ENCODE measurements around the gene CLBA1. TPM values are rescaled to one million over a fixed set of nuclear protein-coding genes. Genes with fewer than 3 reads are reported as not detected.
A peak's percentile ranks its signal among the peaks of the same experiment; 100 is the strongest.

CLBA1 gene
- total and polyA plus RNA-seq, 3 experiments from 2014 or later, result 0.32 to 3.9 (median 3.8) TPM

DNA sequence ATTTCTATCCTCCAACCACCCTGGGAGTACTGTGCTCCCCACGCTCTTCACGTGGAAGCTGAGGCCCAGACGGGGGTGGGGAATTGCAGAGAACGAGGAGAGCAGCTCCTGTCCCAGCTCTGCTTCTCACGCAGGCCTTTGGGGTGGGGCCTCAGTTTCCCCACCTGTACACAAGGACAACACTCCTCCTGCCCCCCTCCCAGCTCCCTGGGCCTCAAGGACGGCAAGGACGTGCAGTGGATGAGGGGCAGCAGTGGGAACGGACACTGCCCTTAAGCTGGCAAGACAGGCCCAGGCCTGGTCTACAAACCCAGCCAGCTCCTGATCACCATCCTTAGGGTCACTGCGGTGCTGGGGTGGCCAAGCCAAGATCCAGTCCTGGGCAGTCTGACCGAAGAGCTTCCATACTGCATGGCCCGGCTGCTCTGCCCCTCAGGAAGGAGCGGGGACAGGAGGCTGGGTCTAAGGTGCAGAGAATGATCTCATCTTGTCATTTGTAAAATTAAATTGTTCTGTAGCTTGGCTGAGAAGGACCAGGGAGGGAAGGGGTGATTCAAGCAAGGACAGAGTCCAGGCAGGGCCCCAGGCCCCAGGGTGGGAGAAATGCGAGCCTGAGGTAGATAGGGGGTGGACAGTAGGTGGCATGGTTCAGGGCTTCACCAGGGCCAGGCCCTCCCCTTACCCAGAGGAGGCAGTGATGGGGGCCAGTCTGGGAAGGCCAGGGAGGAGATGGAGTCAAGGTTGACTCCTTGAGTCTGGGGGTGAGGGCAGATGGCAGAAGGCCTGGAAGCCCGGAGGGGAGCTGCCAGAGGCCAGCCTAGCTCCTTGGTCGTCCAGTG, 1.3 kb upstream of the CLBA1 start:
- peaks cover 6% of the 10 kb centered on the region for H3K27me3 ChIP-seq (ENCODE audit: insufficient read depth, low read length, poor library complexity, severe bottlenecking)
- ChIA-PET CTCF (interaction anchor here (0.7 to 3.7 kb wide), 6 partner anchors 8 to 106 kb away, joined by 3 to 37 read pairs (median 4); no protein-coding TSS in a partner anchor), POLR2A (interaction anchor here (0.6 to 0.9 kb wide), 2 partner anchors 78 to 184 kb away, joined by 3 to 5 read pairs; partner anchors contain the start of gene ZBTB42)
- H3K4me3 Mint-ChIP-seq, result peak overlapping the region; percentile 60 to 94 (median 71)
- no peak overlapping the region for H3K4me3 ChIP-seq (ENCODE audit: low read length)
- H3K4me1 Mint-ChIP-seq, result peaks cover 0 to 8% (median 5%) of the 10 kb centered on the region in 3 donors
- no peak for DNase-seq
- H3K9me3 Mint-ChIP-seq, result no peaks in the 10 kb centered on the region
- peaks cover 6 to 10% of the 10 kb centered on the region in 2 donors for H3K27me3 Mint-ChIP-seq
- H3K27ac Mint-ChIP-seq, result peak overlapping the region; percentile 44 to 93 (median 80)
- no peaks in the 10 kb centered on the region for H3K36me3 Mint-ChIP-seq
- H3K27ac ChIP-seq (ENCODE audit: low read depth, low read length), result no peak overlapping the region
- peaks cover 6% of the 10 kb centered on the region for H3K4me1 ChIP-seq (ENCODE audit: insufficient read depth, low read length)
- H3K9me3 ChIP-seq (ENCODE audit: low read length), result no peaks in the 10 kb centered on the region
- H3K36me3 ChIP-seq (ENCODE audit: insufficient read depth, low read length), result no peaks in the 10 kb centered on the region

GRCh38 chr14:104986487-104987164, 1.0 kb downstream of the CLBA1 start:
- Mint-ChIP-seq H3K27me3 (peaks cover 1 to 3% of the 10 kb centered on the region in 2 donors), H3K4me3 (peak overlapping the region; percentile 40 to 81 (median 65)), H3K9me3 (no peaks in the 10 kb centered on the region), H3K27ac (peak overlapping the region; percentile 19 to 95 (median 60)), H3K36me3 (no peaks in the 10 kb centered on the region), H3K4me1 (peaks cover 0 to 7% (median 5%) of the 10 kb centered on the region in 3 donors)
- H3K4me3 ChIP-seq (ENCODE audit: low read length), result no peak overlapping the region
- peaks cover 6% of the 10 kb centered on the region for H3K4me1 ChIP-seq (ENCODE audit: insufficient read depth, low read length)
- CTCF ChIA-PET, result no interaction called here
- POLR2A ChIA-PET, result no interaction called here
- H3K27ac ChIP-seq (ENCODE audit: low read depth, low read length), result no peak overlapping the region
- no peaks in the 10 kb centered on the region for H3K9me3 ChIP-seq (ENCODE audit: low read length)
- H3K36me3 ChIP-seq (ENCODE audit: insufficient read depth, low read length), result no peaks in the 10 kb centered on the region
- H3K27me3 ChIP-seq (ENCODE audit: insufficient read depth, low read length, poor library complexity, severe bottlenecking), result peaks cover 6% of the 10 kb centered on the region
- DNase-seq, result no peak

GRCh38 chr14:104989236-104989950, 3.8 kb downstream of the CLBA1 start:
- peaks cover 6% of the 10 kb centered on the region for H3K4me1 ChIP-seq (ENCODE audit: insufficient read depth, low read length)
- Mint-ChIP-seq H3K36me3 (no peaks in the 10 kb centered on the region), H3K9me3 (no peaks in the 10 kb centered on the region), H3K4me3 (no peak overlapping the region), H3K4me1 (peaks cover 0 to 5% (median 4%) of the 10 kb centered on the region in 3 donors), H3K27ac (no peak overlapping the region), H3K27me3 (peaks cover 1 to 3% of the 10 kb centered on the region in 2 donors)
- CTCF ChIA-PET, result interaction anchor here (1.0 to 1.5 kb wide), 3 partner anchors 8 to 56 kb away, joined by 3 to 8 read pairs (median 5); no protein-coding TSS in a partner anchor
- H3K36me3 ChIP-seq (ENCODE audit: insufficient read depth, low read length), result no peaks in the 10 kb centered on the region
- no peak for DNase-seq
- H3K27ac ChIP-seq (ENCODE audit: low read depth, low read length), result no peak overlapping the region
- no peak overlapping the region for H3K4me3 ChIP-seq (ENCODE audit: low read length)
- no peaks in the 10 kb centered on the region for H3K9me3 ChIP-seq (ENCODE audit: low read length)
- peaks cover 6% of the 10 kb centered on the region for H3K27me3 ChIP-seq (ENCODE audit: insufficient read depth, low read length, poor library complexity, severe bottlenecking)
- POLR2A ChIA-PET, result no interaction called here

GRCh38 chr14:104989951-104990303, 4.3 kb downstream of the CLBA1 start:
- H3K4me3 Mint-ChIP-seq, result no peak overlapping the region
- CTCF ChIA-PET, result interaction anchor here (1.0 to 1.5 kb wide), 2 partner anchors 9 to 55 kb away, joined by 5 to 8 read pairs; no protein-coding TSS in a partner anchor
- H3K27ac ChIP-seq (ENCODE audit: low read depth, low read length), result no peak overlapping the region
- POLR2A ChIA-PET, result no interaction called here
- H3K9me3 Mint-ChIP-seq, result no peaks in the 10 kb centered on the region
- no peaks in the 10 kb centered on the region for H3K9me3 ChIP-seq (ENCODE audit: low read length)
- H3K36me3 ChIP-seq (ENCODE audit: insufficient read depth, low read length), result no peaks in the 10 kb centered on the region
- H3K27me3 Mint-ChIP-seq, result peaks cover 1 to 3% of the 10 kb centered on the region in 2 donors
- H3K4me1 ChIP-seq (ENCODE audit: insufficient read depth, low read length), result peaks cover 6% of the 10 kb centered on the region
- peak overlapping the region in 2 of 8 donors; percentile 14 to 66 for H3K27ac Mint-ChIP-seq
- peaks cover 0 to 3% (median 3%) of the 10 kb centered on the region in 3 donors for H3K4me1 Mint-ChIP-seq
- H3K27me3 ChIP-seq (ENCODE audit: insufficient read depth, low read length, poor library complexity, severe bottlenecking), result peaks cover 6% of the 10 kb centered on the region
- H3K36me3 Mint-ChIP-seq, result no peaks in the 10 kb centered on the region
- H3K4me3 ChIP-seq (ENCODE audit: low read length), result no peak overlapping the region
- DNase-seq, result no peak

- H3K27me3 Mint-ChIP-seq, result peaks cover 0 to 3% of the 10 kb centered on the region in 2 donors
- Histone ChIP-seq H3K4me1 (ENCODE audit: insufficient read depth, low read length) (no peaks in the 10 kb centered on the region), H3K27ac (ENCODE audit: low read depth, low read length) (no peak overlapping the region), H3K4me3 (ENCODE audit: low read length) (no peak overlapping the region), H3K27me3 (ENCODE audit: insufficient read depth, low read length, poor library complexity, severe bottlenecking) (no peaks in the 10 kb centered on the region), H3K36me3 (ENCODE audit: insufficient read depth, low read length) (no peaks in the 10 kb centered on the region), H3K9me3 (ENCODE audit: low read length) (no peaks in the 10 kb centered on the region)
- DNase-seq, result no peak
- POLR2A ChIA-PET, result no interaction called here
- CTCF ChIA-PET, result interaction anchor here (1.0 kb wide), 1 partner anchor 55 kb away, joined by 3 read pairs; no protein-coding TSS in a partner anchor
- peak overlapping the region in 2 of 8 donors; percentile 60 to 61 for H3K27ac Mint-ChIP-seq
- H3K4me3 Mint-ChIP-seq, result peak overlapping the region in 1 of 7 donors; percentile 71
- H3K4me1 Mint-ChIP-seq, result peaks cover 0 to 3% (median 3%) of the 10 kb centered on the region in 3 donors
- no peaks in the 10 kb centered on the region for H3K9me3 Mint-ChIP-seq
- no peaks in the 10 kb centered on the region for H3K36me3 Mint-ChIP-seq
These were observed 6.3 kb downstream of the CLBA1 start for GRCh38 chr14:104991896-104992230.

DNA sequence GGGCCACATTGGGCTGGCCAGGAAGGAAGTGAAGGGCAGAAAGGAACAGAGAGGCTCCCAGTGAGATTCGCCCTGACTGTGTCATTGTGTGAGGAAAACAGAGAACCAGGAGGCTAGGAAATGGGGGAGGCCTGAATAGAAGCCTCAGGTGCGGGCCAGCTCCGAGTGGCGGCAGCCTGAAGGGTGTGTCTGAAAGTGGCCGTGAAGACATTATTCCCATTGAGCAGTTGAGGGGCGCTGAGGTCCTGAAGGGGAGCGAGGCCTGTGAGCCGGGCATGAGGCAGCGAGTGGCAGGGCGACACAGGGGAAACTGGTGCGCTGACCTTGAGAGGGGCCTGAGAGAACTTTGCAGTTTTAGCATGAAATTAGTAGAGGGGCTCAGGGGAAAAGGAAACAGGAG, 6.9 kb downstream of the CLBA1 start:
- Histone ChIP-seq H3K27me3 (ENCODE audit: insufficient read depth, low read length, poor library complexity, severe bottlenecking) (no peaks in the 10 kb centered on the region), H3K4me1 (ENCODE audit: insufficient read depth, low read length) (no peaks in the 10 kb centered on the region), H3K9me3 (ENCODE audit: low read length) (no peaks in the 10 kb centered on the region), H3K4me3 (ENCODE audit: low read length) (no peak overlapping the region), H3K27ac (ENCODE audit: low read depth, low read length) (no peak overlapping the region), H3K36me3 (ENCODE audit: insufficient read depth, low read length) (no peaks in the 10 kb centered on the region)
- Mint-ChIP-seq H3K27ac (peak overlapping the region in 1 of 8 donors; percentile 60), H3K4me1 (no peaks in the 10 kb centered on the region), H3K27me3 (no peaks in the 10 kb centered on the region), H3K4me3 (peak overlapping the region in 1 of 7 donors; percentile 71), H3K9me3 (no peaks in the 10 kb centered on the region), H3K36me3 (no peaks in the 10 kb centered on the region)
- CTCF ChIA-PET, result interaction anchor here (1.0 kb wide), 1 partner anchor 54 kb away, joined by 3 read pairs; no protein-coding TSS in a partner anchor
- DNase-seq, result no peak
- POLR2A ChIA-PET, result interaction anchor here (1.5 kb wide), 1 partner anchor 24 kb away, joined by 3 read pairs; no protein-coding TSS in a partner anchor

- Histone ChIP-seq H3K9me3 (ENCODE audit: low read length) (no peaks in the 10 kb centered on the region), H3K4me3 (ENCODE audit: low read length) (no peak overlapping the region), H3K4me1 (ENCODE audit: insufficient read depth, low read length) (no peaks in the 10 kb centered on the region), H3K27ac (ENCODE audit: low read depth, low read length) (no peak overlapping the region), H3K27me3 (ENCODE audit: insufficient read depth, low read length, poor library complexity, severe bottlenecking) (no peaks in the 10 kb centered on the region), H3K36me3 (ENCODE audit: insufficient read depth, low read length) (no peaks in the 10 kb centered on the region)
- POLR2A ChIA-PET, result interaction anchor here (1.5 kb wide), 1 partner anchor 23 kb away, joined by 3 read pairs; no protein-coding TSS in a partner anchor
- Mint-ChIP-seq H3K4me3 (no peak overlapping the region), H3K9me3 (no peaks in the 10 kb centered on the region), H3K36me3 (no peaks in the 10 kb centered on the region), H3K27me3 (no peaks in the 10 kb centered on the region), H3K4me1 (no peaks in the 10 kb centered on the region), H3K27ac (peak overlapping the region in 2 of 8 donors; percentile 17 to 54)
- CTCF ChIA-PET, result interaction anchor here (0.8 to 1.8 kb wide), 3 partner anchors 12 to 53 kb away, joined by 3 to 6 read pairs (median 3); no protein-coding TSS in a partner anchor
- no peak for DNase-seq
These were observed 7.7 kb downstream of the CLBA1 start for GRCh38 chr14:104993306-104993705.
